Heart left ventricle (tissue), 16 donors: ENCODE data around the gene BRSK2. TPM values are rescaled to one million over a fixed set of nuclear protein-coding genes. Genes with fewer than 3 reads are reported as not detected.
A peak's percentile ranks its signal among the peaks of the same experiment; 100 is the strongest.

ENCODE experiments used
- ATAC-seq, 4 donors: fragments of 200-7000 bp; cut with Tn5 transposase; one replicate each; pipeline ENCODE4 v1.9.1; 2020 to 2022; ENCODE audit warnings: moderate library complexity in 4 of 4, mild to moderate bottlenecking in 3 of 4, moderate number of reproducible peaks in 1 of 4
- DNase-seq, 5 donors: peaks; one replicate each; pipeline ENCODE4 v3.0.0-alpha.2; 2020
- H3K27ac ChIP-seq, 12 donors: fragments of 200-600 bp; sonication (generic) in 4 of 12; one replicate each; pipeline versions ENCODE4 v1.5.0 to v1.8.0; 2016 to 2022; ENCODE audit warnings: mild to moderate bottlenecking in 2 of 12
- H3K27me3 ChIP-seq, 9 donors: fragments of 200-600 bp; sonication (generic) in 2 of 9; one replicate each; pipeline versions ENCODE4 v1.5.1 to v1.8.0; 2016 to 2022; ENCODE audit warnings: mild to moderate bottlenecking in 3 of 9
- H3K36me3 ChIP-seq, 9 donors: fragments of 200-600 bp; sonication (generic) in 2 of 9; one replicate each; pipeline versions ENCODE4 v1.5.0 to v1.8.0; 2018 to 2022; ENCODE audit warnings: mild to moderate bottlenecking in 2 of 9
- H3K4me1 ChIP-seq, 12 donors: fragments of 200-600 bp; sonication (generic) in 4 of 12; one replicate each; pipeline versions ENCODE4 v1.5.0 to v1.8.0; 2016 to 2022; ENCODE audit warnings: mild to moderate bottlenecking in 3 of 12
- H3K4me3 ChIP-seq, 12 donors: fragments of 200-600 bp; sonication (generic) in 4 of 12; one replicate each; pipeline versions ENCODE4 v1.5.0 to v1.8.0; 2017 to 2022; ENCODE audit warnings: mild to moderate bottlenecking in 9 of 12, moderate library complexity in 4 of 12
- H3K9me3 ChIP-seq, 12 donors: fragments of 200-600 bp; sonication (generic) in 4 of 12; one replicate each; pipeline versions ENCODE4 v1.5.0 to v1.8.0; 2016 to 2022; ENCODE audit warnings: mild to moderate bottlenecking in 1 of 12
- CTCF ChIP-seq, 12 donors: fragments of 200-600 bp; sonication (generic) in 4 of 12; IDR thresholded peaks; one replicate each; pipeline versions ENCODE4 v1.5.0 to v1.8.0; 2018 to 2022; ENCODE audit warnings: antibody characterized with exemption in 12 of 12, mild to moderate bottlenecking in 5 of 12
- POLR2A ChIP-seq, 2 donors: fragments of 450-650 bp; IDR thresholded peaks; one replicate each; pipeline ENCODE4 v1.6.1; 2017; ENCODE audit warnings: antibody characterized with exemption in 2 of 2, mild to moderate bottlenecking in 2 of 2, moderate library complexity in 2 of 2
- WGBS, 4 donors: extraction: QIAGEN DNeasy Blood & Tissue Kit in 2 of 4; methylation state at CpG; one replicate each; pipeline versions ENCODE4 v1.1.5 to v1.1.7; 2013 to 2018; 5-methylcytosine and 5-hydroxymethylcytosine counted together
- intact Hi-C, 10 donors: fragments of 100-400 bp; cut with DNase I; formaldehyde crosslinking; loops; one replicate each; pipeline versions ENCODE4 v1.11.1 to v1.14.2; 2022
- polyA plus RNA-seq, 2 donors: library from polyadenylated mRNA; stranded (reverse); fragments of 200-250 nt; gene quantifications; one replicate each; pipeline ENCODE4 v1.2.3, GENCODE V29; 2013
- total RNA-seq, 9 donors: library from RNA; depleted of rRNA in 2 of 9; stranded (reverse); fragments of >200 nt in 2 of 9; fragmentation: NEBNext Ultra II Directional in 3 of 9; extraction: Animal tissue kit (Norgen Biotek cat#: 25700) in 3 of 9; gene quantifications; one replicate each; pipeline versions ENCODE4 v1.1.0 to v1.2.4, GENCODE V29; 2016 to 2023
- donor health status: ischemic (EF 13 %, LVEDD 7.1; RV severe dilation, severe dysfunction).
- donor health status: healthy with polysubstance abuse.
- donor health status: DM: no; HTN: yes; CAD: no.
- donor health status: DM: no; HTN: no; CAD: no.
- donor health status: ischemic (EF 25% LVEDD 6.9; RV normal size, moderate dysfunction).
- donor health status: ischemic (EF 25% LVEDD 5.7; RV mildly dilated, moderate dysfunction).
- donor health status: healthy.
- donor health status: DM: yes; HTN: yes; CAD: no.
- donor health status: ischemic (EF 35%, LVEDD 5.7; RV mildly dilated, moderate dysfunction).
- donor health status: nonischemic (EF 11% LVEDD 7.7; RV severe dilation, severe dysfunction).
- donor health status: DM: yes; HTN: yes; CAD: no.
- donor health status: PGD.
- donor health status: ischemic (EF 29% LVEDD 5.4; RV normal size, mild dysfunction).
- donor health status: nonischemic (EF 23%, LVEDD 6.1; RV moderate dilation, normal function).

The BRSK2 gene
- total and polyA plus RNA-seq, 11 donors = 0.16 to 1.3 (median 0.61) TPM; not detected in 1

GRCh38 chr11:1373536-1374214 lies 16.1 kb upstream of the BRSK2 start:
- no peak overlapping the region for H3K27ac ChIP-seq
- H3K4me3 ChIP-seq = no peak overlapping the region
- intact Hi-C loops = no loop called here
- TF ChIP-seq POLR2A (IDR thresholded peaks at IDR 0.05) = no peak
- TF ChIP-seq CTCF (IDR thresholded peaks at IDR 0.05) = no peak
- WGBS, 4 donors = 69 to 80% (median 75%) methylated on average over 21 to 22 of the region's 22 CpGs
- H3K27me3 ChIP-seq = peaks cover 0 to 16% (median 0%) of the 10 kb centered on the region in 9 donors
- DNase-seq (peak in 1 of 5 donors; percentile 29), ATAC-seq (no peak)
- H3K36me3 ChIP-seq = no peaks in the 10 kb centered on the region
- H3K9me3 ChIP-seq = no peaks in the 10 kb centered on the region
- H3K4me1 ChIP-seq = no peaks in the 10 kb centered on the region

- Histone ChIP-seq H3K36me3 (no peaks in the 10 kb centered on the region), H3K4me3 (no peak overlapping the region), H3K27ac (no peak overlapping the region), H3K9me3 (peaks cover 0 to 6% (median 0%) of the 10 kb centered on the region in 12 donors), H3K4me1 (no peaks in the 10 kb centered on the region), H3K27me3 (peaks cover 0 to 12% (median 0%) of the 10 kb centered on the region in 9 donors)
- TF ChIP-seq CTCF (IDR thresholded peaks at IDR 0.05) (no peak), POLR2A (IDR thresholded peaks at IDR 0.05) (no peak)
- peak in 1 of 4 donors; percentile 21 for ATAC-seq
- peak in 1 of 5 donors; percentile 39 for DNase-seq
- 85 to 95% (median 89%) methylated on average over 23 to 25 of the region's 25 CpGs for WGBS, 4 donors
- intact Hi-C loops = no loop called here
These were observed 14.4 kb upstream of the BRSK2 start for GRCh38 chr11:1375161-1375954.

GRCh38 chr11:1375955-1376258 lies 13.8 kb upstream of the BRSK2 start:
- no peak for DNase-seq
- WGBS, 4 donors = 87 to 91% (median 91%) methylated on average over 12 to 17 of the region's 17 CpGs

More at GRCh38 chr11:1375955-1376258, 13.8 kb upstream of the BRSK2 start:
- intact Hi-C loops = no loop called here
- Histone ChIP-seq H3K27ac (no peak overlapping the region), H3K27me3 (peaks cover 0 to 7% (median 0%) of the 10 kb centered on the region in 9 donors), H3K9me3 (peaks cover 0 to 11% (median 0%) of the 10 kb centered on the region in 12 donors), H3K36me3 (no peaks in the 10 kb centered on the region), H3K4me3 (no peak overlapping the region), H3K4me1 (no peaks in the 10 kb centered on the region)
- ATAC-seq = no peak
- TF ChIP-seq CTCF (IDR thresholded peaks at IDR 0.05) (no peak), POLR2A (IDR thresholded peaks at IDR 0.05) (no peak)
